ENCODE results near the gene SLC7A10.
"Not testable (repeated sequence)": the region's sequence is repeated elsewhere in the genome, so short reads cannot be mapped to it uniquely, and the experiment has no call there.

The SLC7A10 gene

DNA sequence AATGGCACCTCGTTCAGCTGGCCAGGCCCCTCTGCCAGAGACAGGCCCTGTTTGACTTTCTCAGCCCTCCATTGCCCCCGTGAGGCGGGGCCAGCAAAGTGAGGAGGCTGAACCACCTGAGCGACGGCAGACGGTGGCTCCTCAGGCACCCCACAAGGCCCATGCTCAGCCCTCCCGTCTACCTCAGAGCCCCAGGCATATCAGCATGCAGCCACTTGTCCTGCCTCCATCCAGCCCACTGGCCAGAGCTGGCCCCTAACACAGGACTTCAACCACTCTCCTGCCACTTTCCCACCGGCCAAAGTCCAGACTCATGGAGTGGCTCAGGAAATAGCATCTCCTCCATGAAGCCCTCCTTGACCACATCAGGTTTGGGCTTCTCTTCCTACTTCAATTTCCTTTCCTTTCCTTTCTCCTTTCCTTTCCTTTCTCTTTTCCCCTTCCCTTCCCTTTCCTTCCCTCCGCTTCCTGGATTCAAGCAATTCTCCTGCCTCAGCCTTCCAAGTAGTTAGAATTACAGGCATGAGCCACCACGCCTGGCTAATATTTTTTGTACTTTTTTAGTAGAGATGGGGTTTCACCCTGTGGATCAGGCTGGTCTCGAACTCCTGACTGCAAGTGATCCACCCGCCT lies 9.3 kb downstream of the SLC7A10 start:
- DNase-seq (ENCODE audit: low read depth): no peak

- DNase-seq (ENCODE audit: low read depth): no peak
These were observed 10.0 kb downstream of the SLC7A10 start for GRCh38 chr19:33215438-33216197.

GRCh38 chr19:33214596-33214995 lies 11.1 kb downstream of the SLC7A10 start:
- DNase-seq (ENCODE audit: low read depth): peak; percentile 32

- DNase-seq (ENCODE audit: low read depth): no peak
These were observed 13.0 kb downstream of the SLC7A10 start for GRCh38 chr19:33212436-33213172.

- no peak for DNase-seq (ENCODE audit: low read depth)
These were observed 13.7 kb downstream of the SLC7A10 start for GRCh38 chr19:33211794-33212435.

- DNase-seq (ENCODE audit: low read depth): no peak
These were observed 15.2 kb downstream of the SLC7A10 start for GRCh38 chr19:33210266-33210940.

DNA sequence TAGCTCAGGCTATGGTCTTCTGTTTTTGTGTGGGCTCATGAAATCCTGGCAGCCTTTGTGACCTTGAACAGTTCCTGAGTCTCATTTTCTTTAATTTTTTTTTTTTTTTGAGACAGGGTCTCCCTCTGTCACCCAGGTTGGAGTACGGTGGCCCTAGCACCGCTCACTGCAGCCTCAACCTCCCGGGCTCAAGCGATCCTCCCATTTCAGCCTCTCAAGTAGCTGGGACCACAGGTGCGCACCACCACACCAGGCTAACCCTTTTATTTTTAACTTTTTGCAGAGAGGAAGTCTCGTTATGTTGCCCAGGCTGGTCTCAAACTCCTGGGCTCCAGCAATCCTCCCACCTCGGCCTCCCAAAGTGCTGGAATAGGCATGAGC lies 15.8 kb downstream of the SLC7A10 start:
- not testable (repeated sequence) for DNase-seq (ENCODE audit: low read depth)

DNA sequence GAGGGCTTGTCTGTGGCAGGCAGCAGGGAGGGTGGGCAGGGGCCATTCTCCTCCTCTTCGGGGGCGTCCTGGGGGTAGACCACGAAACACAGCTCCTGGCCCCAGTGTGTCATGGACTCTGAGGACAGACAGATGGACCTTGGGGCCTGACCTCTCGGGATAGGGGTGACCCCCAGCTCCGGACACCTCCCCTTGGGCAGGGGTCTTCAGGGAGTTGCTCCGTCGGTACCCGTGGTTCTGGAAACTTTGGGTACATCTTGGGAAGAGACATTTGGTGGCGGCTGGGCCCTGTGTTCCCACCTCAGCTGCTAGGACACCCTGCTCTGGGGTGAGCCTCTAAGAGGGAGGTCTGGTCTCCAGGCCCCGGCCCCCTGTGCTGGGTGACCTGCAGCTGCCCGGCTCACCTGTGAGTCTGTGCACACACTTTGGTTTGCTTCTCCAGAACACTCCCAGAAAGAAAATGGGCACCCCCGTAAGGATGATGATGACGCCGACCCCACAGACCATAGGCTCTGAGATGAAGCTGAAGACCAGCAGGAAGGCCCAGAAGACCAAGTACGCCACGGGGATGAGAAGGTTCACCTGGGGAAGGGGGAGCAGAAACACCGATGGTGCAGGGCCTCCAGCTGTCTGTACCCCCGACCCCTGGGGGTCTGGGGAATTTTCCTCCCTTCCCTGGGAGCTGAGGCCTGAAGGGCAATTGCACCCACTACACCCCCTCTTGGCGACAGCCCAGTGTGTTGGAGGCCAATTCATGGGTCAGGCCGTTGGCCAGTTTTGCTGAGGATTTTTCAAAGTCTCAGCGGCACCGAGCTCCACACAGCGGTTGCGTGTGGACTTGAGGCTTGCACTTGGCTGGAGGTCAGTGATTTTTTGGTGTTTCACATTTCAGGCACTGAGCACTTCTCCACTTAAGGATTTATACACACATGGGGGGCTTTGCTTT lies 16.5 kb downstream of the SLC7A10 start:
- DNase-seq (ENCODE audit: low read depth): no peak

GRCh38 chr19:33208371-33208895 lies 17.2 kb downstream of the SLC7A10 start:
- no peak for DNase-seq (ENCODE audit: low read depth)

- DNase-seq (ENCODE audit: low read depth): no peak
These were observed 17.7 kb downstream of the SLC7A10 start for GRCh38 chr19:33207903-33208302.

DNA sequence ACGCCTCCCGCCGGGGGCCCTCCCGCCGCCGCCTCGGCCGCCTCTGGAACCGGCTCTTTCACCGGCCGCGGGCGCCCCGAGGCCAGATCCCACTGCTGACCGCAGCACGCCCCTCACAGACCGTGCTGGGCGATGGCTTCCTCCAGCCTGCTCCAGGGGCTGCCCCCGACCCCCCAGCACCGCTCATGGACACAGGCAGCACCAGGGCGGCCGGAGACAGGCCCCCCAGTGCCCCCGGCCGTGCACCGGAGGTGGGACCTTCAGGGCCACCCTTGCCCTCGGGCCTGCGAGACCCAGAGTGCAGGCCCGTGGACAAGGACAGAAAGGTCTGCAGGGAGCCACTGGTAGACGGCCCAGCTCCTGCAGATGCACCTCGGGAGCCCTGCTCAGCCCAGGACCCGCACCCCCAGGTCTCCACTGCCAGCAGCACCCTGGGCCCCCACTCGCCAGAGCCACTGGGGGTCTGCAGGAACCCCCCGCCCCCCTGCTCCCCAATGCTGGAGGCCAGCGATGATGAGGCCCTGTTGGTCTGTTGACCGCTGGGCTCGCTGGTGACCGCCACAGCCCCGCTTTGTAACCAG lies 18.5 kb downstream of the SLC7A10 start:
- DNase-seq (ENCODE audit: low read depth): no peak

GRCh38 chr19:33206261-33207039 lies 19.2 kb downstream of the SLC7A10 start:
- no peak for DNase-seq (ENCODE audit: low read depth)

- no peak for DNase-seq (ENCODE audit: low read depth)
These were observed 20.0 kb downstream of the SLC7A10 start for GRCh38 chr19:33205531-33206260.

DNA sequence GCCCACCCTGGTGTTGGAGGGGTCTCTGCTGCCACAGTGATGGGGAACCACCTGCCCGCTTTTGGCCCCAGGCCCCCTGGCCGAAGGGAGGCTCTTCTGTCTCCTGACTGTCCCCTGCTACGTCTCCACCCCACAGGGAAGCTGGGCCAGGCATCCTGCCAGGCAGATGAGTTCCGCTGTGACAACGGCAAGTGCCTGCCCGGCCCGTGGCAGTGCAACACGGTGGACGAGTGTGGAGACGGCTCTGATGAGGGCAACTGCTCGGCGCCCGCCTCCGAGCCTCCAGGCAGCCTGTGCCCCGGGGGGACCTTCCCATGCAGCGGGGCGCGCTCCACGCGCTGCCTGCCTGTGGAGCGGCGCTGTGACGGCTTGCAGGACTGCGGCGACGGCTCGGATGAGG lies 20.5 kb downstream of the SLC7A10 start:
- no peak for DNase-seq (ENCODE audit: low read depth)

- DNase-seq (ENCODE audit: low read depth): no peak
These were observed 21.3 kb downstream of the SLC7A10 start for GRCh38 chr19:33204136-33204973.

- DNase-seq (ENCODE audit: low read depth): no peak
These were observed 22.1 kb downstream of the SLC7A10 start for GRCh38 chr19:33203529-33203928.

DNA sequence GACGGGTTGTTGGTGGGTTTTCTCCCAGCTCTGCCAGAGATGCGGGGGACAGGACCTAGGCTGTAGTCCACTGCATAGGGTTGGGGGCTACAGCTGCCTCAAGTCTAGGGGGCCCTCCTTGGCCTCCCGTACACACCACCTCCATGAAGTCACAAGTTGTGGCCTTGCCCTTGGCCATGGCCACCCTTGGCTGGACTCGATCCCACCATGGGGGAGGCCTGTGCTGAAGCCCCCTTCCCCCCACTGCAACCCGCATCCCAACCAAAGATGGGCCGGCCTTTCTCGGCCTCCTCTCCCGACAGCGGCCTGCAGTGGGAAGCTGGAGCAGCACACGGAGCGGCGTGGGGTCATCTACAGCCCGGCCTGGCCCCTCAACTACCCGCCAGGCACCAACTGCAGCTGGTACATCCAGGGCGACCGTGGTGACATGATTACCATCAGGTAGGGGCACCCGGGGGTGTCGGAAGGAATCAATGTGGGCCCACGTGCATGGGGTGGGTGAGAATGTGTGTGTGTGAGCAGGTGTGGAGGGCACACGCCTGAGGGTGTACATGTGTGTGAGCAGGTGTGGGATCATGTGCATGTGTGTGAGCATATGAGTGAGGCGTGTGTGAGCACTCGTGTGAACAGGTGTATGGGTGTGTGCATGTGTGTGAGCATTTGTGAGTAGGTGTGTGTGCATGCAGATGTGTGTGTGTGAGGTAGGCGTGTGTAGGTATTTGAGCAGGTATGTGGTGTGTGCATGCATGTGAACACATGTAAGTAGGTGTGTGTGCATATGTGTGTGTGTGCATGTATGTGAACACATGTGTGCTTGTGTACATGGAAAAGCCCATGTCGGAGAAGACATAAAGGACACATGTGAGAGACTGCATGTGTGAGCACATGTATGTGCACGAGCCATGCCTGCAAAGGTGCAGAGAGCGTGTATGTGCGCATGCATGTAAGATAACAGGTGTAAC lies 22.8 kb downstream of the SLC7A10 start:
- no peak for DNase-seq (ENCODE audit: low read depth)

Measured in ELR (cell line).